ENCODE measurements around the gene EFNA2.

EFNA2 gene

GRCh38 chr19:1239796-1240737 lies 45.6 kb upstream of the EFNA2 start:
- no peak for DNase-seq (ENCODE audit: low read depth)
- peak; percentile 70 for TF ChIP-seq CTCF (IDR thresholded peaks at IDR 0.05; ENCODE audit: control insufficient read depth, extremely low read depth, insufficient read depth)
- H3K4me3 ChIP-seq (ENCODE audit: low read depth, low read length) = peak overlapping the region; percentile 84

- TF ChIP-seq CTCF (IDR thresholded peaks at IDR 0.05; ENCODE audit: control insufficient read depth, extremely low read depth, insufficient read depth) = no peak
- no peak for DNase-seq (ENCODE audit: low read depth)
- peak overlapping the region; percentile 84 for H3K4me3 ChIP-seq (ENCODE audit: low read depth, low read length)
Measured at GRCh38 chr19:1240925-1241324, 44.7 kb upstream of the EFNA2 start.

GRCh38 chr19:1241417-1242095 lies 44.1 kb upstream of the EFNA2 start, which contains the start of gene ATP5F1D:
TSS of gene ATP5F1D (plus strand) at chr19:1241751. CDS start at chr19:1241851, 100 bp downstream.
- no peak for DNase-seq (ENCODE audit: low read depth)
- peak within 1 kb of the TSS; percentile 84 for H3K4me3 ChIP-seq (ENCODE audit: low read depth, low read length)
- TF ChIP-seq CTCF (IDR thresholded peaks at IDR 0.05; ENCODE audit: control insufficient read depth, extremely low read depth, insufficient read depth) = no peak

- DNase-seq (ENCODE audit: low read depth) = no peak
- TF ChIP-seq CTCF (IDR thresholded peaks at IDR 0.05; ENCODE audit: control insufficient read depth, extremely low read depth, insufficient read depth) = peak; percentile 85
- peak overlapping the region; percentile 41 for H3K4me3 ChIP-seq (ENCODE audit: low read depth, low read length)
Measured at GRCh38 chr19:1243768-1244692, 41.6 kb upstream of the EFNA2 start.

- peak overlapping the region; percentile 41 for H3K4me3 ChIP-seq (ENCODE audit: low read depth, low read length)
- DNase-seq (ENCODE audit: low read depth) = no peak
- TF ChIP-seq CTCF (IDR thresholded peaks at IDR 0.05; ENCODE audit: control insufficient read depth, extremely low read depth, insufficient read depth) = no peak
Measured at GRCh38 chr19:1244693-1245451, 40.8 kb upstream of the EFNA2 start.
